Measurements from ENCODE around the gene LGALS1. TPM values are rescaled to one million over a fixed set of nuclear protein-coding genes. Genes with fewer than 3 reads are reported as not detected.

LGALS1 gene
- total RNA-seq, 1 experiment from 2014 or later = 1,080 TPM

- CTCF ChIA-PET = interaction anchor here (0.6 to 2.3 kb wide), 4 partner anchors 10 to 42 kb away, joined by 3 to 8 read pairs (median 4); no protein-coding TSS in a partner anchor
- Histone ChIP-seq H2AFZ (ENCODE audit: low read depth, low read length, poor library complexity, severe bottlenecking) (no peak overlapping the region), H3K9me2 (ENCODE audit: insufficient read depth) (no peaks in the 10 kb centered on the region), H3K79me2 (ENCODE audit: insufficient read depth, low read length) (peaks cover 28% of the 10 kb centered on the region), H3K4me1 (ENCODE audit: control insufficient read depth in 1 of 2, insufficient read depth in 2 of 2, low read length in 2 of 2) (peaks cover 32 to 71% of the 10 kb centered on the region in 2 experiments), H4K20me1 (ENCODE audit: insufficient read depth) (peaks cover 4% of the 10 kb centered on the region; the same call in 1 of the 2 replicates), H3K36me3 (ENCODE audit: control insufficient read depth in 1 of 2, insufficient read depth in 2 of 2, low read length in 2 of 2) (peaks cover 0 to 13% of the 10 kb centered on the region in 2 experiments; a peak in 1 of 4 replicates), H3K27ac (ENCODE audit: low read depth, low read length) (no peak overlapping the region), H3K9ac (ENCODE audit: low read length) (no peak overlapping the region), H3K4me2 (ENCODE audit: low read length) (peak overlapping the region; percentile 90; the same call in 1 of the 2 replicates), H3K27me3 (ENCODE audit: insufficient read depth, low read length) (no peaks in the 10 kb centered on the region), H3K9me3 (ENCODE audit: control insufficient read depth in 1 of 2, insufficient read depth in 1 of 2, low read depth in 1 of 2, low read length in 2 of 2) (no peaks in the 10 kb centered on the region), H3K4me3 (replicated peaks in 1 of 2; ENCODE audit: low read depth in 1 of 2, low read length in 2 of 2) (no peak overlapping the region)
- DNase-seq (ENCODE audit: low read depth, low spot score) (no peak), ATAC-seq (no peak)
- BruUV-seq (replicated peaks) = no TSS peak
- POLR2A ChIA-PET = interaction anchor here (0.8 to 2.2 kb wide), 2 partner anchors 10 to 67 kb away, joined by 6 to 9 read pairs; partner anchors contain the start of gene LGALS1
- RAD21 ChIA-PET (ENCODE audit: low non-redundant PET in 1 of 2, low total read pairs in 2 of 2, uncharacterized antibody in 2 of 2, unreplicated experiment in 2 of 2) = no interaction called here
- TF ChIP-seq FOSL1 (IDR thresholded peaks at IDR 0.05; ENCODE audit: low read depth) (no peak), SIN3A (IDR thresholded peaks at IDR 0.05; ENCODE audit: low read depth) (no peak), YY1 (IDR thresholded peaks at IDR 0.05; ENCODE audit: extremely low read depth, insufficient replicate concordance, low read depth, low read length) (no peak), POLR2AphosphoS5 (IDR thresholded peaks at IDR 0.05; ENCODE audit: low read depth, low read length) (no peak)
- intact Hi-C loops (cut with micrococcal nuclease) = loop anchor here (5.0 kb wide), 1 partner anchor 62 kb away; no protein-coding TSS in a partner anchor
These were observed 9.6 kb downstream of the LGALS1 start for GRCh38 chr22:37684803-37685615.

Data from HCT116 (cell line).